Measurements from ENCODE around the gene SSRP1. TPM values are rescaled to one million over a fixed set of nuclear protein-coding genes. Genes with fewer than 3 reads are reported as not detected.

The SSRP1 gene
- total and polyA plus RNA-seq, 2 donors (not counting 1 experiment from before 2014, with no cell fraction given): 52.7 to 94.1 TPM

DNA sequence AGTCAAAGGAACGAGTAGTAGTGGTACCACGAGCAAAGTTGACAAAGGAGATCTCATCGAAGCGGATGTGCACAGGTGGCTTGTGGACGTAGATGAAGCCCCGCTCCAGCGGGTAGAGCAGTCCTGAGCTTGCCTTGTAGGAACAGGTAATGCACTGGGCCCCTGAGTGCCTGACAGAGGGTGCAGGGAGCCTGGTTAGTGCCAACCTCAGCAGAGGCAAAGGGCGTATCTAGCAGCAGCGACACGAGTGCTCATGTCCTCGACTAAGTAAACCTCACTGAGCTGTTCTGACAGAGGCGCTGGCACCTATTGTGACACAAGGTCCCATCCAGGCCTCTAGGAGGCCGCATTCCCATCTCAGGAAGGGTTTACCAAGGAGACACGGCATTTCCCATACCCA is 4.0 kb downstream of the SSRP1 start:
- H3K36me3 ChIP-seq (ENCODE audit: control insufficient read depth, insufficient read depth, low read length): peaks cover 20% of the 10 kb centered on the region
- H3K9me3 ChIP-seq (ENCODE audit: control insufficient read depth, insufficient read depth, low read depth, low read length): no peaks in the 10 kb centered on the region
- no peaks in the 10 kb centered on the region for H3K27me3 ChIP-seq (ENCODE audit: control insufficient read depth, insufficient read depth, low read length)
- H3K4me3 ChIP-seq (replicated peaks in 1 of 4; ENCODE audit: control extremely low read depth in 1 of 4, insufficient read depth in 1 of 4, low read depth in 3 of 4, low read length in 4 of 4): no peak overlapping the region
- peaks cover 7% of the 10 kb centered on the region for H3K4me1 ChIP-seq (ENCODE audit: control insufficient read depth, extremely low read depth, insufficient read depth, low read length)
- TF ChIP-seq, protein P1, sequence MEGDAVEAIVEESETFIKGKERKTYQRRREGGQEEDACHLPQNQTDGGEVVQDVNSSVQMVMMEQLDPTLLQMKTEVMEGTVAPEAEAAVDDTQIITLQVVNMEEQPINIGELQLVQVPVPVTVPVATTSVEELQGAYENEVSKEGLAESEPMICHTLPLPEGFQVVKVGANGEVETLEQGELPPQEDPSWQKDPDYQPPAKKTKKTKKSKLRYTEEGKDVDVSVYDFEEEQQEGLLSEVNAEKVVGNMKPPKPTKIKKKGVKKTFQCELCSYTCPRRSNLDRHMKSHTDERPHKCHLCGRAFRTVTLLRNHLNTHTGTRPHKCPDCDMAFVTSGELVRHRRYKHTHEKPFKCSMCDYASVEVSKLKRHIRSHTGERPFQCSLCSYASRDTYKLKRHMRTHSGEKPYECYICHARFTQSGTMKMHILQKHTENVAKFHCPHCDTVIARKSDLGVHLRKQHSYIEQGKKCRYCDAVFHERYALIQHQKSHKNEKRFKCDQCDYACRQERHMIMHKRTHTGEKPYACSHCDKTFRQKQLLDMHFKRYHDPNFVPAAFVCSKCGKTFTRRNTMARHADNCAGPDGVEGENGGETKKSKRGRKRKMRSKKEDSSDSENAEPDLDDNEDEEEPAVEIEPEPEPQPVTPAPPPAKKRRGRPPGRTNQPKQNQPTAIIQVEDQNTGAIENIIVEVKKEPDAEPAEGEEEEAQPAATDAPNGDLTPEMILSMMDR (conservative IDR thresholded peaks at IDR 0.05 in 1 of 2, IDR thresholded peaks at IDR 0.05 in 1 of 2; ENCODE audit: low read depth in 1 of 2, low read length in 2 of 2): no peak
- TF ChIP-seq EZH2 (IDR thresholded peaks at IDR 0.05; ENCODE audit: low read length, missing control alignments): no peak
- H4K20me1 ChIP-seq (ENCODE audit: control insufficient read depth, extremely low read depth, insufficient read depth, low read length): no peaks in the 10 kb centered on the region
- H3K79me2 ChIP-seq (ENCODE audit: control insufficient read depth, insufficient read depth, low read length): peaks cover 31% of the 10 kb centered on the region
- no peak overlapping the region for H3K9ac ChIP-seq (ENCODE audit: insufficient read depth, low read length)
- no peak for DNase-seq (ENCODE audit: low read depth in 2 of 2)
- H3K27ac ChIP-seq (ENCODE audit: insufficient read depth, low read length): no peak overlapping the region
- H3K4me2 ChIP-seq (ENCODE audit: extremely low read depth, insufficient read depth, low read length): no peak overlapping the region
- no peak overlapping the region for H2AFZ ChIP-seq (ENCODE audit: low read length)

DNA sequence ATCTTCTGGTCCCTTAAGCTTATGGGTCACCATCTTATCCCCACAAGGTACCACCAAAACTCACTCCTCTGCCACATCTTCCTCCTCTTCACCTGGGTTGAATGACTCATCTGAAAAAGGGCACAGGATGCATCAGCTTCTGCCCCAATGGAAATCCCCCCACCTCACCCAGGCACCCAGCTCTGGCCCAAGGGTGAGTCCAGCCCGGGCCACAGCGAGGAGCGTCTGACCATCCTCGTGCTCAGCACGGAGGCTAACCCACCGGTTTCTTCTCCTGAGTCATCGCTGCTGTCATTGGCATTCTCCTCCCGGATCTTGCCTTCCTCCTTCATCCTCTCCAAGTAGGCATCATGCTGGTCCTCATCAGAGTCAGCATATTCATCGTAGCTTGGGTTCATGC is 5.7 kb downstream of the SSRP1 start:
- H3K27ac ChIP-seq (ENCODE audit: insufficient read depth, low read length): no peak overlapping the region
- no peaks in the 10 kb centered on the region for H3K27me3 ChIP-seq (ENCODE audit: control insufficient read depth, insufficient read depth, low read length)
- H3K4me2 ChIP-seq (ENCODE audit: extremely low read depth, insufficient read depth, low read length): no peak overlapping the region
- DNase-seq (ENCODE audit: low read depth in 2 of 2): no peak
- H3K9me3 ChIP-seq (ENCODE audit: control insufficient read depth, insufficient read depth, low read depth, low read length): no peaks in the 10 kb centered on the region
- H2AFZ ChIP-seq (ENCODE audit: low read length): no peak overlapping the region
- peaks cover 23% of the 10 kb centered on the region for H3K79me2 ChIP-seq (ENCODE audit: control insufficient read depth, insufficient read depth, low read length)
- peaks cover 20% of the 10 kb centered on the region for H3K36me3 ChIP-seq (ENCODE audit: control insufficient read depth, insufficient read depth, low read length)
- no peak overlapping the region for H3K9ac ChIP-seq (ENCODE audit: insufficient read depth, low read length)
- no peaks in the 10 kb centered on the region for H4K20me1 ChIP-seq (ENCODE audit: control insufficient read depth, extremely low read depth, insufficient read depth, low read length)
- H3K4me3 ChIP-seq (replicated peaks in 1 of 4; ENCODE audit: control extremely low read depth in 1 of 4, insufficient read depth in 1 of 4, low read depth in 3 of 4, low read length in 4 of 4): no peak overlapping the region
- TF ChIP-seq, protein P1 (conservative IDR thresholded peaks at IDR 0.05 in 1 of 2, IDR thresholded peaks at IDR 0.05 in 1 of 2; ENCODE audit: low read depth in 1 of 2, low read length in 2 of 2): no peak
- peaks cover 13% of the 10 kb centered on the region for H3K4me1 ChIP-seq (ENCODE audit: control insufficient read depth, extremely low read depth, insufficient read depth, low read length)

DNA sequence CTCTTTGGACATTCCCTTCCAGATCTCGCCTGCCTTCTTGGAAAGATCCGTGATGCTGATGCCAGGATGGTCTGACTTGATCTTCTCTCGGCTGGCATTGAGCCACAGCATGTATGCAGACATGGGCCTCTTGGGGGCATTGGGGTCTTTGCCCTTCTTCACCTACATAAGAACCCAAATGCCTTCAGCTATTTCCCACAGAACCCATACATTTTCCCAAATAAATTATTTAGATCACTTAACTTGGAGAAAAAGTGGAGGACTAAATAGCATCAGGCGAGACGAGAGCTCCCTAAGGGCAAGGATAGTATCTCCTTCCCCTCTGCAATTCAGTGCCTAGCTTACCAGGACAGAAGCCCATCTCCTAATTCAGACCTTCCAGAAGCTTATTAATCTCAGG is 8.0 kb downstream of the SSRP1 start:
- H3K4me1 ChIP-seq (ENCODE audit: control insufficient read depth, extremely low read depth, insufficient read depth, low read length): peaks cover 18% of the 10 kb centered on the region
- no peaks in the 10 kb centered on the region for H3K27me3 ChIP-seq (ENCODE audit: control insufficient read depth, insufficient read depth, low read length)
- H2AFZ ChIP-seq (ENCODE audit: low read length): no peak overlapping the region
- peaks cover 19% of the 10 kb centered on the region for H3K36me3 ChIP-seq (ENCODE audit: control insufficient read depth, insufficient read depth, low read length)
- no peak for TF ChIP-seq EZH2 (IDR thresholded peaks at IDR 0.05; ENCODE audit: low read length, missing control alignments)
- TF ChIP-seq, protein P1 (conservative IDR thresholded peaks at IDR 0.05 in 1 of 2, IDR thresholded peaks at IDR 0.05 in 1 of 2; ENCODE audit: low read depth in 1 of 2, low read length in 2 of 2): no peak
- no peaks in the 10 kb centered on the region for H4K20me1 ChIP-seq (ENCODE audit: control insufficient read depth, extremely low read depth, insufficient read depth, low read length)
- H3K27ac ChIP-seq (ENCODE audit: insufficient read depth, low read length): no peak overlapping the region
- no peak for DNase-seq (ENCODE audit: low read depth in 2 of 2)
- no peaks in the 10 kb centered on the region for H3K9me3 ChIP-seq (ENCODE audit: control insufficient read depth, insufficient read depth, low read depth, low read length)
- H3K4me3 ChIP-seq (replicated peaks in 1 of 4; ENCODE audit: control extremely low read depth in 1 of 4, insufficient read depth in 1 of 4, low read depth in 3 of 4, low read length in 4 of 4): no peak overlapping the region
- no peak overlapping the region for H3K9ac ChIP-seq (ENCODE audit: insufficient read depth, low read length)
- peaks cover 16% of the 10 kb centered on the region for H3K79me2 ChIP-seq (ENCODE audit: control insufficient read depth, insufficient read depth, low read length)
- H3K4me2 ChIP-seq (ENCODE audit: extremely low read depth, insufficient read depth, low read length): no peak overlapping the region
